A549 (cell line): Measurements from ENCODE around the gene MEAK7. TPM values are rescaled to one million over a fixed set of nuclear protein-coding genes. Genes with fewer than 3 reads are reported as not detected.

Experiments
- ATAC-seq, 2 experiments: fragments of 200-7000 bp in 1 of 2; fragments of >200 bp in 1 of 2; cut with Nextera tagmentation in 1 of 2; cut with Tn5 transposase in 1 of 2; 3 replicates each; pipeline versions ENCODE4 v1.8.0 to v1.9.1; 2018 to 2020; ENCODE audit warnings: mild to moderate bottlenecking in 1 of 2, moderate library complexity in 1 of 2
- CTCF ChIA-PET: fragments of 300-600 bp; sonication (Branson Sonifier 250); formaldehyde crosslinking; extraction: SDS; loops from one replicate; lab custom pipeline; 2021; ENCODE audit warnings: antibody characterized with exemption, inconsistent platforms; lab: Yijun Ruan, JAX
- POLR2A ChIA-PET: fragments of 350-600 bp; formaldehyde crosslinking; extraction: SDS; loops from one replicate; lab custom pipeline; 2021; ENCODE audit warnings: antibody characterized with exemption, inconsistent platforms; lab: Yijun Ruan, JAX
- DNase-seq, 2 experiments: peaks; one replicate each; pipeline versions ENCODE4 v3.0.0 to v3.0.0-alpha.2; 2011 to 2016; ENCODE audit warnings: low read depth in 1 of 2, low spot score in 1 of 2
- FAIRE-seq: peaks from 2 replicates; lab custom pipeline; 2011; peaks lifted over from hg19 to GRCh38; lab: Jason Lieb, UNC
- H3K27ac ChIP-seq, 2 experiments: fragments of >200 bp; sonication (Bioruptor Twin); formaldehyde crosslinking; 3 replicates each; pipeline ENCODE4 v1.5.1; 2016 to 2017
- H3K4me1 ChIP-seq: fragments of >200 bp; sonication (Bioruptor Twin); formaldehyde crosslinking; 3 replicates; pipeline ENCODE4 v1.6.1; 2016
- H3K4me2 ChIP-seq: fragments of >200 bp; sonication (Bioruptor Twin); formaldehyde crosslinking; 3 replicates; pipeline ENCODE4 v1.6.1; 2016
- H3K4me3 ChIP-seq: fragments of >200 bp; sonication (Bioruptor Twin); formaldehyde crosslinking; 3 replicates; pipeline ENCODE4 v1.5.1; 2016
- H3K9me3 ChIP-seq: fragments of >200 bp; sonication (Bioruptor Twin); formaldehyde crosslinking; 3 replicates; pipeline ENCODE4 v1.6.1; 2016
- BCL3 ChIP-seq: fragments of >200 bp; sonication (Bioruptor Twin); formaldehyde crosslinking; IDR thresholded peaks from 3 replicates; pipeline ENCODE4 v1.6.1; 2016
- CBX8 ChIP-seq: fragments of 200-600 bp; sonication (generic); IDR thresholded peaks from 2 replicates; pipeline ENCODE4 v1.6.1; 2016
- CHD4 ChIP-seq: fragments of 200-600 bp; sonication (generic); IDR thresholded peaks from 2 replicates; pipeline ENCODE4 v1.6.1; 2016; ENCODE audit warnings: antibody characterized with exemption, mild to moderate bottlenecking, borderline replicate concordance
- EHF ChIP-seq: fragments of 250-450 bp; sonication (Bioruptor Pico); IDR thresholded peaks from 2 replicates; pipeline ENCODE4 v1.5.0; 2020; ENCODE audit warnings: mild to moderate bottlenecking
- ESRRA ChIP-seq: fragments of 150-350 bp; IDR thresholded peaks from 2 replicates; pipeline ENCODE4 v1.6.1; 2014; ENCODE audit warnings: mild to moderate bottlenecking, low read length, borderline replicate concordance
- FOSB ChIP-seq: fragments of 250-450 bp; sonication (Bioruptor Pico); IDR thresholded peaks from 2 replicates; pipeline ENCODE4 v1.5.0; 2020; ENCODE audit warnings: mild to moderate bottlenecking, moderate library complexity
- FOSL2 ChIP-seq, 2 experiments: fragments of 450-650 bp in 1 of 2; fragments of >200 bp in 1 of 2; sonication (Bioruptor Twin) in 1 of 2; formaldehyde crosslinking; IDR thresholded peaks; 2 replicates each; pipeline versions ENCODE4 v1.5.0 to v1.6.1; 2016 to 2020; ENCODE audit warnings: mild to moderate bottlenecking in 1 of 2, moderate library complexity in 1 of 2
- FOXS1 ChIP-seq: fragments of 250-450 bp; sonication (Bioruptor Pico); IDR thresholded peaks from 2 replicates; pipeline ENCODE4 v1.5.0; 2020; ENCODE audit warnings: mild to moderate bottlenecking, moderate library complexity
- HDAC2 ChIP-seq: fragments of 200-600 bp; sonication (generic); IDR thresholded peaks from 2 replicates; pipeline ENCODE4 v1.6.1; 2016
- HMGXB4 ChIP-seq: fragments of 250-450 bp; sonication (Bioruptor Pico); IDR thresholded peaks from 2 replicates; pipeline ENCODE4 v1.5.0; 2021; ENCODE audit warnings: mild to moderate bottlenecking, moderate library complexity, borderline replicate concordance
- HOXA7 ChIP-seq: fragments of 250-450 bp; sonication (Bioruptor Pico); IDR thresholded peaks from 2 replicates; pipeline ENCODE4 v1.5.0; 2020; ENCODE audit warnings: mild to moderate bottlenecking, moderate library complexity
- HOXB13 ChIP-seq: fragments of 250-450 bp; sonication (Bioruptor Pico); IDR thresholded peaks from 2 replicates; pipeline ENCODE4 v1.5.0; 2020; ENCODE audit warnings: low read depth, mild to moderate bottlenecking, moderate library complexity
- HOXB5 ChIP-seq: fragments of 250-450 bp; sonication (Bioruptor Pico); IDR thresholded peaks from 2 replicates; pipeline ENCODE4 v1.5.0; 2020; ENCODE audit warnings: mild to moderate bottlenecking, moderate library complexity
- JUN ChIP-seq, 2 experiments: fragments of >200 bp; sonication (Bioruptor Twin); formaldehyde crosslinking; IDR thresholded peaks; 2 replicates in 1 of 2; 3 replicates in 1 of 2; pipeline ENCODE4 v1.6.1; 2016 to 2017
- JUNB ChIP-seq: fragments of >200 bp; sonication (Bioruptor Twin); formaldehyde crosslinking; IDR thresholded peaks from 2 replicates; pipeline ENCODE4 v1.6.1; 2016
- KDM1A ChIP-seq: fragments of 200-600 bp; sonication (generic); IDR thresholded peaks from 2 replicates; pipeline ENCODE4 v1.6.1; 2016; ENCODE audit warnings: low read depth, mild to moderate bottlenecking
- KDM5A ChIP-seq: fragments of 200-600 bp; sonication (generic); IDR thresholded peaks from 2 replicates; pipeline ENCODE4 v1.6.1; 2016; ENCODE audit warnings: antibody characterized with exemption, mild to moderate bottlenecking
- MYC ChIP-seq: IDR thresholded peaks from 2 replicates; pipeline ENCODE4 v1.6.1; 2012; ENCODE audit warnings: mild to moderate bottlenecking, inconsistent platforms, low read length, improper control_type of control experiment, borderline replicate concordance
- NPAS2 ChIP-seq: fragments of 250-450 bp; sonication (Bioruptor Pico); IDR thresholded peaks from 2 replicates; pipeline ENCODE4 v1.8.0; 2022; ENCODE audit warnings: mild to moderate bottlenecking, moderate library complexity, borderline replicate concordance
- POLR2A ChIP-seq: IDR thresholded peaks from 2 replicates; pipeline ENCODE4 v1.6.1; 2012; ENCODE audit warnings: mild to moderate bottlenecking, low read length
- POLR2AphosphoS2 ChIP-seq: conservative IDR thresholded peaks from 2 replicates; pipeline ENCODE4 v1.6.1; 2012; ENCODE audit warnings: low read length, improper control_type of control experiment, inconsistent platforms
- RFX5 ChIP-seq: fragments of 450-650 bp; IDR thresholded peaks from 2 replicates; pipeline ENCODE4 v1.7.1; 2014; ENCODE audit warnings: antibody characterized with exemption, mild to moderate bottlenecking, moderate library complexity
- SMC3 ChIP-seq: fragments of >200 bp; sonication (Bioruptor Twin); formaldehyde crosslinking; IDR thresholded peaks from 3 replicates; pipeline ENCODE4 v1.6.1; 2018; ENCODE audit warnings: inconsistent platforms
- TP53 ChIP-seq: fragments of 250-450 bp; sonication (Bioruptor Pico); IDR thresholded peaks from 2 replicates; pipeline ENCODE4 v1.5.0; 2021; ENCODE audit warnings: mild to moderate bottlenecking, moderate library complexity
- USF2 ChIP-seq: fragments of 450-650 bp; IDR thresholded peaks from 2 replicates; pipeline ENCODE4 v1.6.1; 2014; ENCODE audit warnings: antibody characterized with exemption
- ZC3H11A ChIP-seq: fragments of 450-650 bp; IDR thresholded peaks from 2 replicates; pipeline ENCODE4 v1.6.1; 2014; ENCODE audit warnings: antibody characterized with exemption, mild to moderate bottlenecking
- ZFP36 ChIP-seq: fragments of 450-650 bp; IDR thresholded peaks from 2 replicates; pipeline ENCODE4 v1.6.1; 2014; ENCODE audit warnings: borderline replicate concordance; ENCODE audit not compliant: partially characterized antibody
- ZNF302 ChIP-seq: fragments of 250-450 bp; sonication (Bioruptor Pico); IDR thresholded peaks from 2 replicates; pipeline ENCODE4 v1.9.0; 2021; ENCODE audit warnings: inconsistent platforms, mild to moderate bottlenecking, moderate library complexity
- ZSCAN20 ChIP-seq: fragments of 250-450 bp; sonication (Bioruptor Pico); IDR thresholded peaks from 2 replicates; pipeline ENCODE4 v1.8.0; 2022; ENCODE audit warnings: mild to moderate bottlenecking, moderate library complexity
- WGBS: methylation state at CpG from one replicate; pipeline ENCODE4 v1.1.6; 2017; ENCODE audit errors: missing lambda C conversion rate; 5-methylcytosine and 5-hydroxymethylcytosine counted together
- polyA plus RNA-seq, 4 experiments: library from polyadenylated mRNA; depleted of rRNA in 3 of 4; stranded (reverse); fragments of >200 nt; fragmentation: RNase III in 1 of 4; extraction: RNeasy Plus Mini Kit Qiagen cat#74134 plus additional on column Dnase treatment in 1 of 4; gene quantifications; 2 replicates in 3 of 4; 3 replicates in 1 of 4; pipeline ENCODE4 v1.2.3, GENCODE V29; 2011 to 2017

MEAK7 gene
- polyA plus RNA-seq, 2 of the 4 experiments (the other 2 are of a cell fraction): 26.2 to 30.5 TPM

- 97% methylated on average over 16 of the region's 17 CpGs for WGBS
- TF ChIP-seq POLR2AphosphoS2 (no peak), FOSL2 (IDR thresholded peaks at IDR 0.05) (no peak), FOSL2 (CRISPR knock-in tag; IDR thresholded peaks at IDR 0.05) (no peak), HMGXB4 (CRISPR knock-in tag) (no peak), ZC3H11A (no peak), KDM1A (no peak), POLR2A (no peak), HOXB13 (CRISPR knock-in tag) (no peak), BCL3 (no peak), SMC3 (no peak), KDM5A (no peak), USF2 (no peak), HDAC2 (no peak)
- TF ChIP-seq, all 56 proteins: peak for 0
- Histone ChIP-seq H3K9me3 (no peaks in the 10 kb centered on the region), H3K4me2 (no peak overlapping the region), H3K4me1 (no peaks in the 10 kb centered on the region), H3K27ac (no peak overlapping the region), H3K4me3 (no peak overlapping the region)
- POLR2A ChIA-PET: no interaction called here
- no peak for FAIRE-seq
- no peak for DNase-seq
- CTCF ChIA-PET: interaction anchor here (0.9 to 15.7 kb wide), 10 partner anchors 9 to 532 kb away, joined by 3 to 245 read pairs (median 6); partner anchors contain the start of genes MEAK7 and TAF1C
- ATAC-seq: no peak
Measured at GRCh38 chr16:84486551-84487235, 17.8 kb downstream of the MEAK7 start.

- H3K4me3 ChIP-seq: no peak overlapping the region
- H3K9me3 ChIP-seq: no peaks in the 10 kb centered on the region
- H3K27ac ChIP-seq: no peak overlapping the region
- no peak for DNase-seq
- ChIA-PET POLR2A (no interaction called here), CTCF (interaction anchor here (0.9 to 15.7 kb wide), 10 partner anchors 9 to 531 kb away, joined by 3 to 245 read pairs (median 6); partner anchors contain the start of genes MEAK7 and TAF1C)
- TF ChIP-seq FOXS1 (no peak), KDM1A (no peak), EHF (no peak), HOXB5 (CRISPR knock-in tag) (no peak)
- no peak overlapping the region for H3K4me2 ChIP-seq
- no peak for FAIRE-seq
- H3K4me1 ChIP-seq: no peaks in the 10 kb centered on the region
- ATAC-seq: no peak
- 94% methylated on average over 14 of the region's 14 CpGs for WGBS
Measured at GRCh38 chr16:84486126-84486525, 18.3 kb downstream of the MEAK7 start.

GRCh38 chr16:84485255-84486010 is 19.0 kb downstream of the MEAK7 start:
- FAIRE-seq (no peak), DNase-seq (no peak), ATAC-seq (no peak)
- TF ChIP-seq NPAS2 (CRISPR knock-in tag): no peak
- no peak for TF ChIP-seq HOXB5 (CRISPR knock-in tag)
- no peak for TF ChIP-seq HOXA7
- no peak for TF ChIP-seq ZFP36
- no peak for TF ChIP-seq CBX8
- TF ChIP-seq JUN (IDR thresholded peaks at IDR 0.05): no peak
- TF ChIP-seq FOSB (CRISPR knock-in tag): no peak
- no peak for TF ChIP-seq ZSCAN20 (CRISPR knock-in tag)
- TF ChIP-seq CHD4: no peak
- TF ChIP-seq POLR2AphosphoS2: no peak
- no peak for TF ChIP-seq ZNF302 (CRISPR knock-in tag)
- TF ChIP-seq RFX5: no peak
- TF ChIP-seq JUNB: no peak
- no peak for TF ChIP-seq FOXS1
- no peak for TF ChIP-seq ESRRA
- TF ChIP-seq TP53 (CRISPR knock-in tag): no peak
- TF ChIP-seq MYC: no peak
- ChIA-PET POLR2A (no interaction called here), CTCF (interaction anchor here (0.9 to 15.7 kb wide), 25 partner anchors 10 to 530 kb away, joined by 3 to 245 read pairs (median 4); partner anchors contain the start of genes ATP2C2, MEAK7 and TAF1C)
- H3K4me3 ChIP-seq: no peak overlapping the region
- H3K9me3 ChIP-seq: no peaks in the 10 kb centered on the region
- WGBS: 89% methylated on average over 16 of the region's 16 CpGs
- no peaks in the 10 kb centered on the region for H3K4me1 ChIP-seq
- H3K4me2 ChIP-seq: no peak overlapping the region
- no peak overlapping the region for H3K27ac ChIP-seq
